Stimulated activated CD8-positive, alpha-beta memory T cell treated with anti-CD3 and anti-CD28 coated beads, Interleukin-4, amount 100 ng/mL, for 48 hours (primary cell): ENCODE results near the gene ZNF319.

Source experiments
- DNase-seq: peaks from one replicate; pipeline ENCODE4 v3.0.0-alpha.2; 2020

The ZNF319 gene

GRCh38 chr16:57951204-57951960, 49.1 kb downstream of the ZNF319 start:
- DNase-seq: no peak

DNA sequence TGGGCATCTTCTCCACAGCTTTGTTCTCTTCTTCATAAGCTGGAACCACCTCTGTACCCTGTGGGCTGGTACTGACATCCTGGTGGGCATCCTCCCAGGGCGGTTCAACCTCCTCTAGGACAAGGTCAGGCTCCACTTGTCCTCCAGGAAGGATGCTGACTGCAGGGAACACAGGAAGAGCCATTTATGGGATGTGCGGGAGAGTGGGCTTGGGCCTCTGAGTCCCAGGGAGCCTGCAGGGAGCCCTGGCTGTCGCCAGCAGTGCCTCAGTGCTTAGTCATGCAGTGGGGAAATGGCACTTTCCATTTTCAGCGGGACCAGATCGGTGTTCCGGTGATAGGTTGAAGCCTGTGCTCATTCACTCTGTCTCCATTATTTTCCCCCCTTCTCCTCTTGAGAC, 50.1 kb downstream of the ZNF319 start:
- DNase-seq: no peak

- no peak for DNase-seq
These were observed 50.8 kb downstream of the ZNF319 start for GRCh38 chr16:57949595-57950238.

DNA sequence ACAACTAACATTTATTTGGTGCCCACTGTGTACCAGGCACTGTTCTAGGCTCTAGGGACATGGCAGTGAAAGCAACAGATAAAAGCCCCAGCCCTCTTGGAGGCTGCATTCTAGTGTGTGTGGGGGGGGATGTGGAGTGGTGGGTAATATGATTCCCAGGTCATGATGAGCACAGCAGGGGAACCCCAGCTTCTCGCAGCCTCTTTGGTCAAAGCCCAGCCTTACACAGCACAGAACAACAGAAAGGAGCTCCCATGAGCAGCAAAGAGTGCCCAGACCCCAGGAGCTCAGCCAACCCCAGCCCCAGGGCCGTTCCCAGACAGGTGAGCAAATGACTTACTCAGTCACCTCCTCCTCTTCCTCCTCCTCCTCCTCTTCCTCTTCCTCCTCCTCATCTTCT, 51.5 kb downstream of the ZNF319 start:
- no peak for DNase-seq

DNA sequence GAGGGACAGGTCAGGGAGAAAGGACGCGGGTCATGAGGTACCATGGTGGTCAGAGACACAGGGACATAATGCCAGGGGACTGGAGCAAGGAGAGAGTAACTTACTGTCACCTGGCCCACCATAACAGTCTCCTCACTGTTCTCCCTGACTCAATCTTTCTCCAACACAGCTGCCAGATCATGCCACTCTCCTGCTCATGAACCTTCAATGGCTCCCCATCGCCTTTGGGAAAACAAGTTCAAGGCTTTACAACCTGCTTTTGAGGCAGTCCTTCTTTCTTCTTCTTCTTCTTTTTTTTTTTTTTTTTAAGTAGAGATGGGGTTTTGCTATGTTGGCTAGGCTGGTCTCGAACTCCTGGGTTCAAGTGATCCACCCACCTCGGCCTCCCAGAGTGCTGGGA, 52.4 kb downstream of the ZNF319 start:
- DNase-seq: no peak

GRCh38 chr16:57947261-57947660, 53.2 kb downstream of the ZNF319 start:
- no peak for DNase-seq

GRCh38 chr16:57946181-57946801, 54.2 kb downstream of the ZNF319 start:
- no peak for DNase-seq

GRCh38 chr16:57945740-57946138, 54.7 kb downstream of the ZNF319 start:
- DNase-seq: no peak

DNA sequence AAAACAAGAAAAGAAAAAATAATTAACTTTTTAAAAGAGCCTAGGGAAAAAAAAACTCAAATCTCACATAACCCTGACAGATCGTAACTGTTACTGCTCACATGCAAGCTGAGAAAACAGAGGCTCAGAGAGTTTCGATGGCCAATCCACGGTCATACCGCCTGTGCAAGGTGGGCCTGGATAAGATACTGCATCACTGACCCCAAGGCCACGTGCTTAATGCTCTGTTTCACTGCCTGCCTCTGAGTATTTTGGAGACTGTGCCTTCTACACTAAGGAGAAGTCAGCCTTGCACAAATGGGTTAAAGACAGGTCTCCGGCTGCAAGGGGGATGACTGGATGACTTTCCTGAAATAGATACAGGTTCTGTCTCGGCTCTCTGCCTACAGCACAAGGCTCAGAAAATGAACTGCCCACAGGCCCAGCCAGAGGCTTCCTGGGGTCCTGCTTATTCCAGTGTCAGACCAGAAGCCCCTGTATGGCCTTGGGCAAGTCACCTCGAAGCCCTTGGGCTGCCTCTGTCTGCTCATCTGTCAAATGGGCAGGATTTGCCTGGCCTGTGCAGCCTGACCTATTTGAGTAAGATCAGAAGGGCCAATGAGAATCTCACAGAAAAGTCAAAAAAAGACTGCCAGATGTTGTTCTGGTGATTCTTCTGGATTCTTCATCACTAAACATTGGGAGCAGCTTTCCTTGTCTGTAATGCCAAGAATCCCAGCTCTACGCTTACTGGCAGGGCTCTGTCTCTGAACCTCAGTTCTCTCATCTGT, 55.3 kb downstream of the ZNF319 start:
- no peak for DNase-seq
